ENCODE results near the gene RPSA. TPM values are rescaled to one million over a fixed set of nuclear protein-coding genes. Genes with fewer than 3 reads are reported as not detected.

Gene RPSA
- total RNA-seq, 2 experiments from 2014 or later: 1,930 to 1,974 TPM

GRCh38 chr3:39426312-39426711 lies 19.8 kb downstream of the RPSA start:
- no peaks in the 10 kb centered on the region for H3K4me1 Mint-ChIP-seq (ENCODE audit: low read depth)
- Histone ChIP-seq H3K27ac (ENCODE audit: low read depth in 1 of 2, low read length in 2 of 2) (no peak overlapping the region), H3K4me3 (ENCODE audit: low read length) (no peak overlapping the region), H3K27me3 (ENCODE audit: control insufficient read depth in 1 of 2, insufficient read depth in 2 of 2, low read length in 2 of 2) (no peaks in the 10 kb centered on the region), H3K36me3 (ENCODE audit: insufficient read depth, low read length) (no peaks in the 10 kb centered on the region), H3K4me1 (ENCODE audit: insufficient read depth, low read length) (no peaks in the 10 kb centered on the region), H3K9me3 (ENCODE audit: control insufficient read depth in 1 of 2, insufficient read depth in 1 of 2, low read length in 2 of 2) (no peaks in the 10 kb centered on the region)
- H3K4me3 Mint-ChIP-seq: no peak overlapping the region
- ATAC-seq (ENCODE audit: poor library complexity) (no peak), DNase-seq (no peak)
- intact Hi-C loops (cut with DNase I, micrococcal nuclease): no loop called here
- H3K36me3 Mint-ChIP-seq (ENCODE audit: low read depth): no peaks in the 10 kb centered on the region
- no peak overlapping the region for H3K27ac Mint-ChIP-seq
- ChIA-PET POLR2A (no interaction called here), CTCF (no interaction called here)
- no peak for TF ChIP-seq CTCF (IDR thresholded peaks at IDR 0.05)
- H3K9me3 Mint-ChIP-seq: no peaks in the 10 kb centered on the region
- H3K27me3 Mint-ChIP-seq: peaks cover 7% of the 10 kb centered on the region

- Histone ChIP-seq H3K4me3 (ENCODE audit: low read length) (no peak overlapping the region), H3K36me3 (ENCODE audit: insufficient read depth, low read length) (no peaks in the 10 kb centered on the region), H3K4me1 (ENCODE audit: insufficient read depth, low read length) (no peaks in the 10 kb centered on the region), H3K27me3 (ENCODE audit: control insufficient read depth in 1 of 2, insufficient read depth in 2 of 2, low read length in 2 of 2) (no peaks in the 10 kb centered on the region), H3K9me3 (ENCODE audit: control insufficient read depth in 1 of 2, insufficient read depth in 1 of 2, low read length in 2 of 2) (no peaks in the 10 kb centered on the region), H3K27ac (ENCODE audit: low read depth in 1 of 2, low read length in 2 of 2) (no peak overlapping the region)
- ChIA-PET CTCF (no interaction called here), POLR2A (no interaction called here)
- DNase-seq (no peak), ATAC-seq (ENCODE audit: poor library complexity) (no peak)
- no peak for TF ChIP-seq CTCF (IDR thresholded peaks at IDR 0.05)
- Mint-ChIP-seq H3K9me3 (no peaks in the 10 kb centered on the region), H3K27ac (no peak overlapping the region), H3K36me3 (ENCODE audit: low read depth) (no peaks in the 10 kb centered on the region), H3K27me3 (peaks cover 14% of the 10 kb centered on the region), H3K4me3 (no peak overlapping the region), H3K4me1 (ENCODE audit: low read depth) (no peaks in the 10 kb centered on the region)
- intact Hi-C loops (cut with DNase I, micrococcal nuclease): no loop called here
Measured at GRCh38 chr3:39427506-39427905, 21.0 kb downstream of the RPSA start.

- DNase-seq: no peak
- intact Hi-C loops (cut with DNase I, micrococcal nuclease): no loop called here
- ChIA-PET POLR2A (no interaction called here), CTCF (interaction anchor here (1.1 kb wide), 1 partner anchor 19 kb away, joined by 4 read pairs; no protein-coding TSS in a partner anchor)
- Mint-ChIP-seq H3K27me3 (peaks cover 14% of the 10 kb centered on the region), H3K36me3 (ENCODE audit: low read depth) (no peaks in the 10 kb centered on the region), H3K9me3 (no peaks in the 10 kb centered on the region), H3K4me3 (no peak overlapping the region), H3K4me1 (ENCODE audit: low read depth) (no peaks in the 10 kb centered on the region), H3K27ac (no peak overlapping the region)
- Histone ChIP-seq H3K27ac (ENCODE audit: low read depth in 1 of 2, low read length in 2 of 2) (no peak overlapping the region), H3K4me1 (ENCODE audit: insufficient read depth, low read length) (no peaks in the 10 kb centered on the region), H3K27me3 (ENCODE audit: control insufficient read depth in 1 of 2, insufficient read depth in 2 of 2, low read length in 2 of 2) (no peaks in the 10 kb centered on the region), H3K4me3 (ENCODE audit: low read length) (no peak overlapping the region), H3K9me3 (ENCODE audit: control insufficient read depth in 1 of 2, insufficient read depth in 1 of 2, low read length in 2 of 2) (no peaks in the 10 kb centered on the region), H3K36me3 (ENCODE audit: insufficient read depth, low read length) (no peaks in the 10 kb centered on the region)
- no peak for ATAC-seq (ENCODE audit: poor library complexity)
- TF ChIP-seq CTCF (IDR thresholded peaks at IDR 0.05): no peak
Measured at GRCh38 chr3:39428745-39429201, 22.3 kb downstream of the RPSA start.

All from CD4-positive, alpha-beta T cell (primary cell).